Effector CD4-positive, alpha-beta T cell (primary cell): ENCODE results near the gene B3GALNT2.

Source experiments
- DNase-seq: peaks from one replicate; pipeline ENCODE4 v3.0.0-alpha.2; 2020

Gene B3GALNT2

GRCh38 chr1:235450886-235451483 is 53.3 kb downstream of the B3GALNT2 start:
- no peak for DNase-seq

GRCh38 chr1:235450433-235450832 is 53.8 kb downstream of the B3GALNT2 start:
- no peak for DNase-seq

GRCh38 chr1:235448616-235449015 is 55.6 kb downstream of the B3GALNT2 start:
- no peak for DNase-seq

- DNase-seq, result no peak
Observed at GRCh38 chr1:235442788-235443429, 61.3 kb downstream of the B3GALNT2 start.

GRCh38 chr1:235441159-235441685 is 63.0 kb downstream of the B3GALNT2 start:
- no peak for DNase-seq

- no peak for DNase-seq
Observed at GRCh38 chr1:235434001-235434400, 70.3 kb downstream of the B3GALNT2 start.

GRCh38 chr1:235430991-235431390 is 73.3 kb downstream of the B3GALNT2 start:
- DNase-seq, result no peak

- no peak for DNase-seq
Observed at GRCh38 chr1:235429143-235429542, 75.1 kb downstream of the B3GALNT2 start.

GRCh38 chr1:235427447-235427846 is 76.8 kb downstream of the B3GALNT2 start:
- DNase-seq, result no peak

GRCh38 chr1:235426680-235427079 is 77.6 kb downstream of the B3GALNT2 start:
- no peak for DNase-seq

GRCh38 chr1:235426143-235426542 is 78.1 kb downstream of the B3GALNT2 start:
- no peak for DNase-seq

- no peak for DNase-seq
Observed at GRCh38 chr1:235425357-235425756, 78.9 kb downstream of the B3GALNT2 start.

GRCh38 chr1:235424092-235424491 is 80.2 kb downstream of the B3GALNT2 start:
- no peak for DNase-seq

GRCh38 chr1:235423214-235423652 is 81.0 kb downstream of the B3GALNT2 start:
- no peak for DNase-seq

GRCh38 chr1:235421751-235422150 is 82.5 kb downstream of the B3GALNT2 start:
- no peak for DNase-seq

- peak; percentile 28 for DNase-seq
Observed at GRCh38 chr1:235417086-235417697, 87.1 kb downstream of the B3GALNT2 start.

GRCh38 chr1:235416662-235417049 is 87.6 kb downstream of the B3GALNT2 start:
- no peak for DNase-seq

GRCh38 chr1:235415008-235415904 is 89.0 kb downstream of the B3GALNT2 start:
- peak; percentile 40 for DNase-seq

- DNase-seq, result no peak
Observed at GRCh38 chr1:235411489-235412486, 92.5 kb downstream of the B3GALNT2 start.

GRCh38 chr1:235410467-235410866 is 93.8 kb downstream of the B3GALNT2 start:
- DNase-seq, result no peak

- DNase-seq, result no peak
Observed at GRCh38 chr1:235409042-235409820, 95.0 kb downstream of the B3GALNT2 start.
